Ascending aorta (tissue), 2 donors: Measurements from ENCODE around the gene CYP1B1. TPM values are rescaled to one million over a fixed set of nuclear protein-coding genes. Genes with fewer than 3 reads are reported as not detected.
A peak's percentile ranks its signal among the peaks of the same experiment; 100 is the strongest.

Experiments used
- DNase-seq, 2 donors: peaks; one replicate each; pipeline ENCODE4 v3.0.0-alpha.2; 2019; ENCODE audit warnings: low spot score in 2 of 2
- H3K27ac ChIP-seq, 2 donors: fragments of 200-600 bp; sonication (generic); one replicate each; pipeline ENCODE4 v1.5.1; 2016 to 2017; ENCODE audit warnings: mild to moderate bottlenecking in 1 of 2
- H3K27me3 ChIP-seq: fragments of 200-600 bp; sonication (generic); one replicate; pipeline ENCODE4 v1.5.1; 2017
- H3K36me3 ChIP-seq, 2 donors: fragments of 200-600 bp; sonication (generic); one replicate each; pipeline ENCODE4 v1.5.1; 2016
- H3K4me1 ChIP-seq, 2 donors: fragments of 200-600 bp; sonication (generic); one replicate each; pipeline ENCODE4 v1.5.1; 2016 to 2017; ENCODE audit warnings: mild to moderate bottlenecking in 1 of 2
- H3K4me3 ChIP-seq, 2 donors: fragments of 200-600 bp; sonication (generic); one replicate each; pipeline ENCODE4 v1.5.1; 2016 to 2017; ENCODE audit warnings: mild to moderate bottlenecking in 1 of 2
- H3K9me3 ChIP-seq, 2 donors: fragments of 200-600 bp; sonication (generic); one replicate each; pipeline ENCODE4 v1.5.1; 2016
- intact Hi-C: fragments of 100-400 bp; cut with DNase I; formaldehyde crosslinking; loops from one replicate; pipeline ENCODE4 v1.15.1; 2023
- total RNA-seq: library from RNA; depleted of rRNA; stranded (reverse); fragments of >200 nt; gene quantifications from one replicate; pipeline ENCODE4 v1.1.0, GENCODE V29; 2016
- TF ChIP-seq, protein P1 (sequence below), 3 experiments: fragments of 200-600 bp in 2 of 3; fragments of 450-650 bp in 1 of 3; sonication (generic) in 2 of 3; IDR thresholded peaks; one replicate each; pipeline ENCODE4 v1.5.1; 2016 to 2019; ENCODE audit warnings: antibody characterized with exemption in 3 of 3, mild to moderate bottlenecking in 1 of 3, moderate library complexity in 1 of 3

Gene CYP1B1
- total RNA-seq, 1 donor from 2014 or later: 148 TPM

DNA sequence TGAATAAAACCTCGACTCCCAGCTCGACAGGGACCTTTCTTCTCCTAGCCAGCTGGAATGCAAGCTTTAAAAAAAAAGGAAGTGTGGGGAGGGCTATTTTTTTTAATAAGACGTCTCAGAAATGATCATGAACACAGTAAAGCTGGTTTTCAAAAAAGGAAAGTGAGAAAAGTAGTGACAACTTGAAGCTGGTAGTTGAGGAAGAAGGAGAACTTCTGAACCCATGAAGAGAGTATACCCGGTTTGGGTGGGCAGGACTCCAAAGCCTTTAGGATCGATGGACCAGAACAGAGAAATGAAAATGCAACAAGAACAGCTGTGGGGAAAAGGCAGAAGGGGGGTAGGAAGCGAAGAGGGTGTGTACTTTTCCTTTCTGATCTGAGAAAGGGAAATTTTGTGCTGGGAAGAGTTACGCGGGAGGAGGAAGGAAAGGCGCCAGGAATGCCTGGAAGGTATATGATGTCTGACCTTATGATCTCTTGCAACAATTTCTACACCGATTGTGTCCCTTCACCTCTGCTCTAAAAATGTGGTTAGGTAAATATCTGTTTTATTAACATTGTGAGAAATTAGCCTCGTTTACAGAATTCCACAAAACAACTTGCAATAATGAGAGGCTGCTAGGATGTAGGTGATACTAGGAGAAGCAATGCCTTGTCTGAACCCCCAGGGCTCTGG, 22.6 kb upstream of the CYP1B1 start:
- Histone ChIP-seq H3K4me3 (peak overlapping the region; percentile 20 to 39), H3K9me3 (no peaks in the 10 kb centered on the region), H3K36me3 (no peaks in the 10 kb centered on the region), H3K4me1 (no peaks in the 10 kb centered on the region), H3K27me3 (no peaks in the 10 kb centered on the region), H3K27ac (peak overlapping the region in 1 of 2 donors; percentile 5)
- intact Hi-C loops: no loop called here
- DNase-seq: no peak
- TF ChIP-seq, protein P1, sequence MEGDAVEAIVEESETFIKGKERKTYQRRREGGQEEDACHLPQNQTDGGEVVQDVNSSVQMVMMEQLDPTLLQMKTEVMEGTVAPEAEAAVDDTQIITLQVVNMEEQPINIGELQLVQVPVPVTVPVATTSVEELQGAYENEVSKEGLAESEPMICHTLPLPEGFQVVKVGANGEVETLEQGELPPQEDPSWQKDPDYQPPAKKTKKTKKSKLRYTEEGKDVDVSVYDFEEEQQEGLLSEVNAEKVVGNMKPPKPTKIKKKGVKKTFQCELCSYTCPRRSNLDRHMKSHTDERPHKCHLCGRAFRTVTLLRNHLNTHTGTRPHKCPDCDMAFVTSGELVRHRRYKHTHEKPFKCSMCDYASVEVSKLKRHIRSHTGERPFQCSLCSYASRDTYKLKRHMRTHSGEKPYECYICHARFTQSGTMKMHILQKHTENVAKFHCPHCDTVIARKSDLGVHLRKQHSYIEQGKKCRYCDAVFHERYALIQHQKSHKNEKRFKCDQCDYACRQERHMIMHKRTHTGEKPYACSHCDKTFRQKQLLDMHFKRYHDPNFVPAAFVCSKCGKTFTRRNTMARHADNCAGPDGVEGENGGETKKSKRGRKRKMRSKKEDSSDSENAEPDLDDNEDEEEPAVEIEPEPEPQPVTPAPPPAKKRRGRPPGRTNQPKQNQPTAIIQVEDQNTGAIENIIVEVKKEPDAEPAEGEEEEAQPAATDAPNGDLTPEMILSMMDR (IDR thresholded peaks at IDR 0.05): no peak

DNA sequence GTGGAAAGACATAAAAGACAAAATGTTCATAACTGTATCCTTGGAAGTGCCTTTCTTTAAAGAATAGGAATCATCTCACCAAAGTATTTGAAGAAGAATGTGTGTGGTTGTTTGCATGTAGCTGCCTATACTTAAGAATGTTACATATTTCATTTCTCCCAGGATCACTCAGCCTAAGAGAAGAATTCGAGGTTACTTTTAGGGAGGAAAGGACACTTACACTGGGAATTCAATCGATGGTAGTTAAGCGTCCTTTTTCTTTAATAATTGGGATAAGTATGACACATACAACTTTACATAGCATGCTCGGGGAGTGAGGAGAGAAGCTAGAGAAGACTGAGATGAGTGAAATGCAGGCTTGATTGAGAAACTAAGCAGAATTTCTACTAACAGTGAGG, 22.0 kb upstream of the CYP1B1 start:
- DNase-seq: no peak
- Histone ChIP-seq H3K4me1 (no peaks in the 10 kb centered on the region), H3K36me3 (no peaks in the 10 kb centered on the region), H3K27ac (peak overlapping the region in 1 of 2 donors; percentile 5), H3K27me3 (no peaks in the 10 kb centered on the region), H3K4me3 (peak overlapping the region in 1 of 2 donors; percentile 39), H3K9me3 (no peaks in the 10 kb centered on the region)
- intact Hi-C loops: no loop called here
- TF ChIP-seq, protein P1 (IDR thresholded peaks at IDR 0.05): no peak

DNA sequence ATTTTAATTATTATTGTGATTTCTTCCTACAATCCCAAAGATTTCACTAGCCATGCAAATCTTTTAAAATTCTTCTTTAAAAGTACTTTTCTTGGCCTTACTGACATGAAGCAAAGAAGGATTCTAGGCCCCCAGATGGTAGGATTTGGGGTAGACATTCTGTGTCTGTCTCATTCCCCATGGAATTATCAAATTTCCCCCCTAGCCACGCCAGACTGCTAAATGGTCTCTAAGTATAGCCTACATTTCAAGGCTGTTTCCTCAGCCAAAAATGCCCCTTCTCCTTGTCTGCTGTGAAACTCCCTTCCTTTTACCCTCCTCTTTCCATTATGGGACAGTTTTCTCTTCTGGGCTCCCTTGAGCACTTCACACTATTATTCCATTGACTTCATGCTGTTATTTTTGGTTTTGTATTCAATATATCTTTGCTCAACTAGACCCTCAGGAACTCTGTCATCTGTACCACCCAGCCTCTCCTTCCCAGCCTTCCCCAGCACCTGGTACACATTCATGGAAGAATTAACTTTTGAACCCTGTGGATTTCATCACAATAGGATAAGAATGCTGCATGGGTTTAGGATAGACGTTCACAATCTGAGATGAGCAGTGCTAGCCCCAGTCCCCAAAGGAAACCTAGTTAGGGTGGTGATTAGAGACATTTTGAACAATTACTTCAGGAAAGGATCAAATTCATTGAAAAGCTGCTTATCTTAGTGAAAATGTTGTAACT, 21.5 kb upstream of the CYP1B1 start:
- no peaks in the 10 kb centered on the region for H3K9me3 ChIP-seq
- DNase-seq: no peak
- no peak overlapping the region for H3K27ac ChIP-seq
- peaks cover 0 to 4% of the 10 kb centered on the region in 2 donors for H3K4me1 ChIP-seq
- intact Hi-C loops: no loop called here
- H3K4me3 ChIP-seq: no peak overlapping the region
- no peaks in the 10 kb centered on the region for H3K36me3 ChIP-seq
- H3K27me3 ChIP-seq: no peaks in the 10 kb centered on the region
- TF ChIP-seq, protein P1 (IDR thresholded peaks at IDR 0.05): no peak

DNA sequence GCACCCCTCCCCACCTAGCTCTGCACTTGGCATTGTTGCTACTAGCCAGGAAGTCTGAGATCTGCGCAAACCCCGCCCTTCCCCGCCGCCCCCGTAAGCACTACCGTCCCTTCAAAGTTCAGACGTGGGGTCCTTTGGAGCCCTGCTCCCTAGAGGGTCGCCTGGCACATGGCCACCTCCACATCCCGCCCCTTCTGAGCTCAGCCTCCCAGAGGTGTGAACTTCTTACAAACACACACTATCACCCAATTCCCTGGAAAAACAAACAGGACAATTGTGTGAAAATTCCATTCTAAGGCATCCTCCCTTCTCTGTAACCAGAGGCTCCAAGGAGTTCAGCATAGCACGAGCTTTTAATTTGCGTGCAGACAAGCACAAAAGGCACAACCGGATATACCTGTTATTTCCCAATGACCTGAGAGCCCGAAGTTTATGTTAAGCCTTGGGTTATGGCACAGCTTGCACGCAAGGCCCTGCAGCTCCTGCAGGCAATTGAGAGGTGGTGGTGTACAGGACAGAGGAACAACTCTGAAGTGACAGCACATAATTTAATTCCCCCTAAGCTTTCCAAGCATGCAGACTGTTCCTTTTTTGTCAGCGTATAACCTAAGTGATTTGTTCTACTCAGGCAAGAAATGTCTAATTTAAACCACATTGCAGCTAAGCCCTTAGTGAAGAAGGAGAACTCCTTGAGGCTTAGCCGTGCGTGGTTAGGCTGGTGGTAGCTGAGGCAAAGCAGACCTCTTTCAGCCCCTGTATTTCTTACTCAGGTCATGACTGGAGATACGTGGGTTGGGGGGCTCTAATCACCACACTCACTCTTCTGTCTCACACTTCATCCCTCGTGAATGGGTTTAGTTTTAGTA, 20.3 kb upstream of the CYP1B1 start:
- H3K4me3 ChIP-seq: no peak overlapping the region
- H3K27me3 ChIP-seq: no peaks in the 10 kb centered on the region
- TF ChIP-seq, protein P1 (IDR thresholded peaks at IDR 0.05): no peak
- peaks cover 0 to 4% of the 10 kb centered on the region in 2 donors for H3K4me1 ChIP-seq
- intact Hi-C loops: no loop called here
- H3K36me3 ChIP-seq: no peaks in the 10 kb centered on the region
- DNase-seq: no peak
- no peaks in the 10 kb centered on the region for H3K9me3 ChIP-seq
- H3K27ac ChIP-seq: no peak overlapping the region

DNA sequence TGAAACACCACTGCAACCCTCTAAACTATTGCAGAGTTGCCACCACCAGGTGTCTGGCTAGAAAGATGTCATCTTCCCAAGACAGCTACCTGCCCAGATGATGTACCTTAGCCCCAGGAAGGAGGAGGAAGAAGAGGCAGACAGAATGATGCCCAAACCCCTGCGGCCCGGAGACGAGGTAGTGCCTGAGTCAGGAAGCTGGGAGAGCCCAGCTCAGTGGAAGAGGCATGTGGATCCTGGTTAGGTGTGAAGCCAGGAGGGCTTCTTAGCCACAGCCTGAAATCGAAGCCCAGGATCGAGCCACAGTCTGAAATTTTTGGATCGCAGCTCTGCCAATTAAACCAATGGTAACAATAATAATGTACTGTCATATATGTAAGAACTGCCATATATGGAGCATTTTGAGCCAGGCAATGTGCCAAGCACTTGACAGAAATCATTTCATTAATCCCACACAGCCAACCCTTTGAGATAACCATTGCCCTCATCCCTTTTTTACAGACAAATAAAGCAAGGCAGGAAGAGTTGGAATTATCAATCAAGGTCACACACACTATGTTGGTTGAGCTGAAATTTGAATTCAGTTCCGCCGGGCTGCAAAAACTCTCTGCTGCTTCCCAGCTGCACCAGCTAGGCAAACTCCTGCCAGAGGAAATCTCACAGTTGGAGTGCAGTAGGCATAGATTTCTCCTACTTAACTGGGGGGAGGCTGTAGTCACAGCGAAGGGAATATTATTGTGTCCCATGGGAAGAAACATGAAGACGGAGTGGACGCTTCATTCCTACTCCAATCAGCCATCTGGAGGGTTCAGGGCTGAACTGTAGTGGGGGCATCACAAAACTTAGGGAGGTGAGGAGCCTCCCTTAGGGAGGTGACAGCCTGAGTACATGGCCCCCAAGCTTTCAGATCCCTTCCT, 19.4 kb upstream of the CYP1B1 start:
- no peaks in the 10 kb centered on the region for H3K27me3 ChIP-seq

More for the DNA sequence above, 19.4 kb upstream of the CYP1B1 start:
- Histone ChIP-seq H3K4me3 (no peak overlapping the region), H3K36me3 (no peaks in the 10 kb centered on the region), H3K9me3 (no peaks in the 10 kb centered on the region), H3K27ac (no peak overlapping the region), H3K4me1 (peaks cover 0 to 4% of the 10 kb centered on the region in 2 donors)
- intact Hi-C loops: no loop called here
- DNase-seq: no peak
- TF ChIP-seq, protein P1 (IDR thresholded peaks at IDR 0.05): no peak
